HG03097 (cell line): ENCODE data around the gene HOXC6.

Experiments
- ATAC-seq: cut with Tn5 transposase; IDR thresholded peaks from one replicate; pipeline ENCODE4 v1.9.1; 2021; ENCODE audit not compliant: unreplicated experiment, low FRiP score

HOXC6 gene

GRCh38 chr12:54051874-54052437 is 23.7 kb downstream of the HOXC6 start:
- no peak for ATAC-seq

GRCh38 chr12:54052438-54053002 is 24.3 kb downstream of the HOXC6 start:
- ATAC-seq: no peak

GRCh38 chr12:54053003-54053750 is 24.9 kb downstream of the HOXC6 start:
- ATAC-seq: no peak

- ATAC-seq: no peak
These were observed 25.8 kb downstream of the HOXC6 start, which contains the start of gene HOXC4 for GRCh38 chr12:54053751-54054741. HOXC4 (plus strand) TSS chr12:54053835; CDS start chr12:54053923, 88 bp downstream.

- no peak for ATAC-seq
These were observed 26.5 kb downstream of the HOXC6 start for GRCh38 chr12:54054742-54055194.

- ATAC-seq: no peak
These were observed 27.3 kb downstream of the HOXC6 start for GRCh38 chr12:54055552-54055951.

GRCh38 chr12:54056110-54056509 is 27.9 kb downstream of the HOXC6 start:
- ATAC-seq: no peak

GRCh38 chr12:54058128-54058768 is 30.0 kb downstream of the HOXC6 start:
- no peak for ATAC-seq

GRCh38 chr12:54059668-54060067 is 31.4 kb downstream of the HOXC6 start:
- ATAC-seq: no peak

GRCh38 chr12:54060174-54060974 is 32.1 kb downstream of the HOXC6 start:
- no peak for ATAC-seq

GRCh38 chr12:54060975-54061778 is 32.9 kb downstream of the HOXC6 start:
- no peak for ATAC-seq

- ATAC-seq: no peak
These were observed 37.4 kb downstream of the HOXC6 start for GRCh38 chr12:54065677-54066076.

GRCh38 chr12:54066408-54066807 is 38.2 kb downstream of the HOXC6 start:
- no peak for ATAC-seq

GRCh38 chr12:54068418-54069070 is 40.3 kb downstream of the HOXC6 start:
- no peak for ATAC-seq

- ATAC-seq: no peak
These were observed 43.7 kb downstream of the HOXC6 start for GRCh38 chr12:54071942-54072341.

GRCh38 chr12:54074308-54074707 is 46.1 kb downstream of the HOXC6 start:
- ATAC-seq: no peak

- no peak for ATAC-seq
These were observed 47.2 kb downstream of the HOXC6 start for GRCh38 chr12:54075409-54075808.

GRCh38 chr12:54075974-54076373 is 47.7 kb downstream of the HOXC6 start:
- no peak for ATAC-seq
